Adrenal gland (tissue), 12 donors: ENCODE data around the gene SMIM1. TPM values are rescaled to one million over a fixed set of nuclear protein-coding genes. Genes with fewer than 3 reads are reported as not detected.

ENCODE experiments used
- DNase-seq, 7 donors: peaks; one replicate each; pipeline ENCODE4 v3.0.0-alpha.2; 2019 to 2020
- H3K27ac ChIP-seq, 5 donors: fragments of 200-600 bp; sonication (generic) in 4 of 5; 1 replicate in 3 of 5; 2 replicates in 2 of 5; pipeline versions ENCODE4 v1.5.1 to v1.8.0; 2016 to 2020; ENCODE audit warnings: mild to moderate bottlenecking in 1 of 5
- H3K27me3 ChIP-seq: fragments of 200-600 bp; 2 replicates; pipeline ENCODE4 v1.8.0; 2021
- H3K36me3 ChIP-seq, 2 donors: fragments of 200-600 bp; replicated peaks in 1 of 2; 1 replicate in 1 of 2; 2 replicates in 1 of 2; pipeline versions ENCODE4 v1.5.1 to v1.8.0; 2018 to 2022
- H3K4me1 ChIP-seq, 2 donors: fragments of 200-600 bp; replicated peaks in 1 of 2; 1 replicate in 1 of 2; 2 replicates in 1 of 2; pipeline versions ENCODE4 v1.5.1 to v1.8.0; 2018 to 2021
- H3K4me3 ChIP-seq, 4 donors: fragments of 200-600 bp; sonication (generic) in 3 of 4; one replicate each; pipeline ENCODE4 v1.5.1; 2016 to 2018
- H3K9me3 ChIP-seq, 3 donors: fragments of 200-600 bp; sonication (generic) in 1 of 3; replicated peaks in 1 of 3; 1 replicate in 2 of 3; 2 replicates in 1 of 3; pipeline versions ENCODE4 v1.5.1 to v1.8.0; 2016 to 2021
- POLR2A ChIP-seq, 2 donors: fragments of 450-650 bp; IDR thresholded peaks; one replicate each; pipeline ENCODE4 v1.6.1; 2017; ENCODE audit warnings: antibody characterized with exemption in 2 of 2, mild to moderate bottlenecking in 2 of 2, moderate library complexity in 1 of 2
- WGBS, 4 donors: extraction: QIAGEN DNeasy Blood & Tissue Kit in 2 of 4; methylation state at CpG; one replicate each; pipeline versions ENCODE4 v1.1.5 to v1.1.7; 2013 to 2017; 5-methylcytosine and 5-hydroxymethylcytosine counted together
- intact Hi-C, 2 donors: fragments of 100-400 bp; cut with DNase I; formaldehyde crosslinking; loops; one replicate each; pipeline versions ENCODE4 v1.14.1 to v1.15.0; 2022 to 2023
- polyA plus RNA-seq, 3 donors: library from polyadenylated mRNA; stranded (reverse); fragments of 200-250 nt in 2 of 3; fragments of 350-450 nt in 1 of 3; fragmentation: Illumina TruSeq in 1 of 3; extraction: RNeasy Lipid Tissue Mini Kit (QIAGEN cat#74804) in 1 of 3; gene quantifications; one replicate each; pipeline ENCODE4 v1.2.3, GENCODE V29; 2013 to 2014
- total RNA-seq, 9 donors: library from RNA; depleted of rRNA in 4 of 9; stranded (reverse); fragments of >200 nt in 4 of 9; fragments of 120-200 nt in 1 of 9; fragmentation: NEBNext Ultra II Directional in 1 of 9; extraction: Animal tissue kit (Norgen Biotek cat#: 25700) in 1 of 9; gene quantifications; one replicate each; pipeline versions ENCODE4 v1.1.0 to v1.2.4, GENCODE V29; 2013 to 2023
- TF ChIP-seq, protein P1 (sequence below), 6 experiments: fragments of 450-650 bp in 4 of 6; fragments of 200-600 bp in 2 of 6; sonication (generic) in 1 of 6; IDR thresholded peaks; 1 replicate in 5 of 6; 2 replicates in 1 of 6; pipeline versions ENCODE4 v1.5.1 to v1.8.0; 2016 to 2021; ENCODE audit warnings: antibody characterized with exemption in 6 of 6, mild to moderate bottlenecking in 2 of 6, moderate library complexity in 1 of 6
- donor health status: healthy with polysubstance abuse.
- donor health status: Bipolar disorder and iron deficiency.
- donor health status: DM: yes; HTN: yes; CAD: no.
- donor health status: DM: no; HTN: no; CAD: no.
- donor health status: DM: no; HTN: no; CAD: no.
- donor health status: DM: yes; HTN: yes; CAD: no.

SMIM1 gene
- total and polyA plus RNA-seq, 12 donors = 0.35 to 22.0 (median 7.0) TPM; not detected in 2

DNA sequence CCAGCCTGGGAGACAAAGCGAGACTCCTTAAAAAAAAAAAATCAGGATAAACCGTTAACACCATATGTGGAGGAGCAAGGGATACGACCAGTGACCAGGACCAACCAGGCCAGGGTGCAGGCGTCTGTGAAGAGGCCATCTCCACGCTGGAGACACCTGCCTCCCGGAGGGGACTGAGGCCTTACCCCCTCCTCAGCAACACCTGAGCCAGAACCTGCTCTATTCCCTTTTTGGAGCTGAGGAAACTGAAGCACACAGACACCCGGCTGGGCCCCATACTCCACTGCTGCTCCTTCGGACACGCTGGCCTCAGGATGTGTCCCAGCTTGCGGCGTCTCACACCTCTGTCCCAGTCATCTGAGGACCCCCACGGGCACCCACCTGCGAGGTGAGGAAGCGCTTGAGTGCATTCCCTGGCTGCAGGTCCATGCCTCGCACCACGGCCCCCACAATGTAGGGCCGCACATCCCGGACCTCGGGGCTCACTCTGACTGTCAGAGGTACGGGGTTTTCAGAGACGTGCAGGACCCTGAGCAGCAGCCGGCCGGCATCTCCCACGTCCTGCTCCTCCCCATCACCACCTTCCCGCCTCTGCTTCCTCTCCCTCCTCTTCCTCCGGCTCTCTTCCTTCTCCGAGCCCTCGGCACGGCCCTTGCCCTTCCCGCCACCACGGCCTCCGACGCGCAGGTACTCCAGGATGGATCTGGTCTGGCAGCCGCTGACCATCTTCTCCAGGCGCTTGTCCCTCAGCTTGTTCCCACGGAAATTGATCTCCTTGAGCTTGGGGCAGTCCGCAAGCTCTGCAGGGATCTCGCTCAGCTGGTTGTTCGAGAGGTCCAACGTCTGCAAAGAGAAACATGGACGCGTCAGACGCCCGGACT is 14.2 kb downstream of the SMIM1 start:
- no peak for DNase-seq
- WGBS, 4 donors = 85 to 88% (median 87%) methylated on average over 33 to 45 of the region's 45 CpGs

DNA sequence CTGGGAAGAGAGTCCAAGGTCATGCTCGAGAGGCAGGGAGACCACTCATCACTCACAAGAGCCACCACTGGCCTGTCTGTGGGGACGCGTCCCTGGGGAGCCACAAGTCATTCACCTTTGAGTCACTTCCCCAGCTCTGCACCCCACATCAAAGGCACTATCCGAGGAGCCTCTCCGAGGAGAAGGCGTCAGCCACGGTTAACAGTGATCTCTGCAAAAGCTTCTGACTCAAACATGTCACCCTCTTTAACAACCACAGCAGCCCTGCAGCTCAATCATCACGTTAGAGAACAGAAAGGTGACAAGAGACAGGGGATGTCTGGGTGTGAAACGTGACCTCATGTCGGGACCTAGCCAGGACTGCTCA is 14.8 kb downstream of the SMIM1 start:
- no peaks in the 10 kb centered on the region for H3K9me3 ChIP-seq
- peak in 4 of 7 donors; percentile 46 to 58 (median 52) for DNase-seq
- H3K4me1 ChIP-seq = peaks cover 6 to 8% of the 10 kb centered on the region in 2 donors
- H3K27me3 ChIP-seq = no peaks in the 10 kb centered on the region
- intact Hi-C loops = no loop called here
- H3K4me3 ChIP-seq = no peak overlapping the region
- H3K36me3 ChIP-seq = peaks cover 0 to 46% of the 10 kb centered on the region in 2 donors
- H3K27ac ChIP-seq = no peak overlapping the region
- WGBS, 4 donors = 53 to 82% (median 58%) methylated on average over 3 to 10 of the region's 10 CpGs
- TF ChIP-seq, protein P1, sequence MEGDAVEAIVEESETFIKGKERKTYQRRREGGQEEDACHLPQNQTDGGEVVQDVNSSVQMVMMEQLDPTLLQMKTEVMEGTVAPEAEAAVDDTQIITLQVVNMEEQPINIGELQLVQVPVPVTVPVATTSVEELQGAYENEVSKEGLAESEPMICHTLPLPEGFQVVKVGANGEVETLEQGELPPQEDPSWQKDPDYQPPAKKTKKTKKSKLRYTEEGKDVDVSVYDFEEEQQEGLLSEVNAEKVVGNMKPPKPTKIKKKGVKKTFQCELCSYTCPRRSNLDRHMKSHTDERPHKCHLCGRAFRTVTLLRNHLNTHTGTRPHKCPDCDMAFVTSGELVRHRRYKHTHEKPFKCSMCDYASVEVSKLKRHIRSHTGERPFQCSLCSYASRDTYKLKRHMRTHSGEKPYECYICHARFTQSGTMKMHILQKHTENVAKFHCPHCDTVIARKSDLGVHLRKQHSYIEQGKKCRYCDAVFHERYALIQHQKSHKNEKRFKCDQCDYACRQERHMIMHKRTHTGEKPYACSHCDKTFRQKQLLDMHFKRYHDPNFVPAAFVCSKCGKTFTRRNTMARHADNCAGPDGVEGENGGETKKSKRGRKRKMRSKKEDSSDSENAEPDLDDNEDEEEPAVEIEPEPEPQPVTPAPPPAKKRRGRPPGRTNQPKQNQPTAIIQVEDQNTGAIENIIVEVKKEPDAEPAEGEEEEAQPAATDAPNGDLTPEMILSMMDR (IDR thresholded peaks at IDR 0.05) = no peak
- no peak for TF ChIP-seq POLR2A (IDR thresholded peaks at IDR 0.05)

More for the DNA sequence above, 14.2 kb downstream of the SMIM1 start:
- Histone ChIP-seq H3K9me3 (no peaks in the 10 kb centered on the region), H3K27me3 (no peaks in the 10 kb centered on the region), H3K36me3 (peaks cover 0 to 53% of the 10 kb centered on the region in 2 donors), H3K27ac (no peak overlapping the region), H3K4me3 (no peak overlapping the region), H3K4me1 (peaks cover 6 to 8% of the 10 kb centered on the region in 2 donors)
- TF ChIP-seq, protein P1 (IDR thresholded peaks at IDR 0.05) = no peak
- intact Hi-C loops = no loop called here

DNA sequence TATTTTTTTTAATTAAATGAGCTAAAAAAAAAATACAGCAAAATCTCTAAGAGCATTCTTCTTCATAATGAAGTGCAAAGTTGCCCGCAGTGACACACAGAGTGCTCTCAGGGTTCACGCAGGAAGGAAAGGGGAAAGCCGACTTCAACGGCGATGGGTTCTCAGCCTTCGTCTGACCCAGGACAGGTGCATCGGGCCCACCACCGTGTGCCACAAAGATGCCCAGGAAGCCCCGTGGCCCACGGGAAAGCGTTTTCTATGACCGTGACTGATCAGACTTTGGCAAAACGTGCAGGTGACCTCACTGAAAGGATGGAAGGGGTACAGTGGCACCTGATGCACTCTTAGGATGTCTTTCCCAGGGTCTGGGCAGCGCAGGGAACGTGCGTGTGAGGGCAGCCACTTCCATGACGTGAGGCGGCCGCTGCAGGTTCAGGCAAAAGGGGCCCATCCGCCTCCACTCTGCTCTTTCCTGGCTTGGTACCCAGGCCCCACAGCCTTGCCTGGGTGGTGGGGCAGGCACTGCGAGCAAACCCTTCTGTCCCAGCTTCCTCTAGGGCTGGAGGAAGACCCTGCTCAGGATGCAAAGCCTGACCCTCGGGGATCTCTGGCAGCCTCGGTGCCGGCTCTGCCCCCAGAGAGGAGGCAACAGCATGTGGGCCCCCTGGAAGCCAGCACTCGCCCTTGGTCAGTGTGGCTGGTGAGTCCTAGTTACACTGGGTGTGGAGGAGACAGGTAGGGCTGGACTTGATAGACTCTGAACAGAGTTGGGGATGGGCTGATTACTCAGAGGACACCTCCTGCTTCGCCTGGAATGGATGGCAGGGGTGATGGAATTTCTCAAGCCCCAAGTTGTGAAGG is 15.4 kb downstream of the SMIM1 start:
- no peaks in the 10 kb centered on the region for H3K9me3 ChIP-seq
- TF ChIP-seq, protein P1 (IDR thresholded peaks at IDR 0.05) = no peak
- TF ChIP-seq POLR2A (IDR thresholded peaks at IDR 0.05) = no peak
- intact Hi-C loops = no loop called here
- H3K27me3 ChIP-seq = no peaks in the 10 kb centered on the region
- no peak overlapping the region for H3K4me3 ChIP-seq
- WGBS, 4 donors = 87 to 93% (median 90%) methylated on average over 14 to 26 of the region's 26 CpGs
- no peak overlapping the region for H3K27ac ChIP-seq
- H3K4me1 ChIP-seq = peaks cover 8 to 10% of the 10 kb centered on the region in 2 donors
- no peak for DNase-seq
- peaks cover 0 to 40% of the 10 kb centered on the region in 2 donors for H3K36me3 ChIP-seq

DNA sequence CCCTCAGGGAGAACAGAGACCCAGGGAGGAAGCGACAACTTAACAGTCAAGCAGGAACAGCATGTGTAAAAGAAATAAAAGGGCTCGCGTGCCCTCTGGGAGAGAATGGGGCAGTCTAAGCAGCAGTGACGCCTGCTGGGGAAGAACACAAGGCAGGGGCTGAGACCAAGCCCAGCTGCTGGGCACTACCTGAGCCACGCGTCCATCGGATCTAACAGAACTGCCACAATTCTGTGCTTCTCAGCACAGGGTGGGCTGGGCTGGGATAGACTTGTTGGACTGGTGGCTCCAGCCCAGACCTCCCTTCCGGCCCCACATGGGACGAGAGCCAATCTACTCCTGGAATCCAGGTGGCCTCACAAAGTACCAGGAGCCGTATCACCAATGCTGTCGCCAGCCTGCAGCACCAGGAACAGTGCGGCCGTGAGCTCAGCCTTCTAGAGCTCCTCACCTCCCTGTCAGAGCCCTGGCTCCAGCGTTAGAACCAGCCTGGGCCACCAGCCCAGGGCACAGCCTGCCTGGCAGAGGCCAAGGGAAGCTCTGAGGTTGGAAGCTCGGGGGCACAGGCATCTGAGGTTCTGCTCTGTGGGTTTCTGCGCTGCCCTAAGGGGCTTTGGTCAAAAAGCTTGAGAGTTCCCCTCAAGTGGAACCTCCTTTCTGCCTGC is 16.3 kb downstream of the SMIM1 start:
- Histone ChIP-seq H3K9me3 (no peaks in the 10 kb centered on the region), H3K4me1 (peaks cover 15 to 19% of the 10 kb centered on the region in 2 donors), H3K27ac (no peak overlapping the region), H3K27me3 (no peaks in the 10 kb centered on the region), H3K4me3 (no peak overlapping the region), H3K36me3 (peaks cover 0 to 32% of the 10 kb centered on the region in 2 donors)
- intact Hi-C loops = no loop called here
- TF ChIP-seq, protein P1 (IDR thresholded peaks at IDR 0.05) = no peak
- no peak for DNase-seq
- WGBS, 4 donors = 86 to 97% (median 90%) methylated on average over 6 to 16 of the region's 16 CpGs
